OCI-LY1 (cell line): ENCODE results near the gene SYNGR2.

Experiments used
- H2AFZ ChIP-seq: fragments of 200-600 bp; sonication (generic), shearing (Covaris generic); 2 replicates; pipeline ENCODE4 v1.6.0; 2014; ENCODE audit warnings: antibody characterized with exemption, mild to moderate bottlenecking, low read length
- H3F3A ChIP-seq: fragments of 200-600 bp; sonication (generic), shearing (Covaris generic); 2 replicates; pipeline ENCODE4 v1.6.0; 2014; ENCODE audit warnings: mild to moderate bottlenecking, antibody characterized with exemption, low read length, moderate library complexity; ENCODE audit not compliant: insufficient read depth
- H3K27ac ChIP-seq: fragments of 200-600 bp; sonication (generic); 2 replicates; pipeline ENCODE4 v1.5.1; 2014; ENCODE audit warnings: low read length, mixed run types, mild to moderate bottlenecking, low read depth; ENCODE audit not compliant: poor library complexity, severe bottlenecking
- H3K27me3 ChIP-seq: fragments of 200-600 bp; sonication (generic); 2 replicates; pipeline ENCODE4 v1.6.0; 2014; ENCODE audit warnings: antibody characterized with exemption, mild to moderate bottlenecking, low read length, moderate library complexity; ENCODE audit not compliant: insufficient read depth
- H3K36me3 ChIP-seq: fragments of 200-600 bp; sonication (generic); 2 replicates; pipeline ENCODE4 v1.6.1; 2014; ENCODE audit warnings: mild to moderate bottlenecking, antibody characterized with exemption, low read length, moderate library complexity, mixed read lengths; ENCODE audit not compliant: insufficient read depth
- H3K4me1 ChIP-seq: fragments of 200-600 bp; sonication (generic); 2 replicates; pipeline ENCODE4 v1.5.1; 2014; ENCODE audit warnings: mild to moderate bottlenecking, low read length, moderate library complexity; ENCODE audit not compliant: insufficient read depth, severe bottlenecking
- H3K4me2 ChIP-seq: fragments of 200-600 bp; sonication (generic), shearing (Covaris generic); 2 replicates; pipeline ENCODE4 v1.6.1; 2014; ENCODE audit warnings: low read length
- H3K4me3 ChIP-seq: fragments of 200-600 bp; sonication (generic); 2 replicates; pipeline ENCODE4 v1.5.1; 2014; ENCODE audit warnings: low read length, low read depth, mild to moderate bottlenecking, mixed read lengths; ENCODE audit not compliant: poor library complexity, severe bottlenecking
- H3K79me2 ChIP-seq: fragments of 200-600 bp; shearing (Covaris generic); 2 replicates; pipeline ENCODE4 v1.6.1; 2016; ENCODE audit warnings: mixed run types, low read length, mixed read lengths; ENCODE audit not compliant: insufficient read depth
- H3K9ac ChIP-seq: fragments of 200-600 bp; sonication (generic), shearing (Covaris generic); 2 replicates; pipeline ENCODE4 v1.6.1; 2014; ENCODE audit warnings: mild to moderate bottlenecking, low read length, mixed read lengths
- H3K9me2 ChIP-seq: fragments of 200-600 bp; sonication (generic), shearing (Covaris generic); 2 replicates; pipeline ENCODE4 v1.6.1; 2014; ENCODE audit warnings: low read depth, mild to moderate bottlenecking, low read length, mixed read lengths
- H3K9me3 ChIP-seq: fragments of 200-600 bp; shearing (Covaris generic); 2 replicates; pipeline ENCODE4 v1.6.1; 2014; ENCODE audit warnings: low read length, mixed read lengths
- H4K20me1 ChIP-seq: fragments of 200-600 bp; sonication (generic), shearing (Covaris generic); 2 replicates; pipeline ENCODE4 v1.6.0; 2016; ENCODE audit warnings: mild to moderate bottlenecking, low read length; ENCODE audit not compliant: insufficient read depth
- EZH2 ChIP-seq: fragments of 200-600 bp; sonication (generic), shearing (Covaris generic); IDR thresholded peaks from 2 replicates; pipeline ENCODE4 v1.8.0; 2017; ENCODE audit warnings: borderline replicate concordance, mixed run types, mild to moderate bottlenecking, antibody characterized with exemption, low read length, moderate library complexity, mixed read lengths
- TF ChIP-seq, protein P1 (sequence below): fragments of 200-600 bp; sonication (generic), shearing (Covaris generic); IDR thresholded peaks from 2 replicates; pipeline ENCODE4 v1.5.1; 2017; ENCODE audit warnings: mild to moderate bottlenecking, antibody characterized with exemption, low read length, moderate library complexity, mixed read lengths

Gene SYNGR2

DNA sequence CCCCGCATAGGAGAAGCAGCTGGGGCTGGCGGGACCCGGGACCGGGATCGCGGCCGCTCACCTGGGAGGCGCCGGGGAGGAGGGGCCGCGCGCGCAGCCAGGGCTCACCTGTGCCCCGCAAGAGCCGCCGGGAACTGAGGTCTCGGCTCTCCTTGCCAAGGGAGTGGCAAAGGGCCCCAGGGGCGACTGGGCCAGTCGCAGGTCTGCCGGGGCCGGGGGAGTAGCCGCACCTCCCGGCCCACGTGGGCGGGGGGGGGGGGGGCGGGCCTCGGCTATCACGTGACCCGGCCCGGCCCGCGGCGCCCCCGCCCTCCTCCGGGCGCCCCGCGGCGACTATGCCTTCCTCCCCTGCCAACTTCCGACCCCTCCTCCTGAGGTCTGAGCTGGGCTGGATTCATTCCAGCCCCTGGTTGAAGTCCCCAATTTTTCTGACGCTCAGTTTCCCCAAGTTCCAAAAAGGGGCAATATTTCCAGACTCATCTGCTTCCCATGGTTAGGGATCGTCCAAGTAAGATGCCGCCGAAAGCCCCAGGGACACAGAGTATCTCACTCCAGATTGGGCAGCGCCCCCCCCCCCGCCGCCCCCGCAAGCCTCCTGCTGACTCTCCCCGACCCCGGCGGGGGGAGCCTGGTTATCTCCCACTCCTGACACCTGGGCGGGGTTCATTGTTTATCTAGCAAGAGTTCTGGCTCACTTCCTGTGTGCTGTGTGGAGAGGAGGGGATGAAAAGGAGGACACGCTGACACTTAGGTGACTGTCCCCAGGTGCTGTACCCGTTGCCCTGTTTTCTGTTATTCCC is 39.6 kb upstream of the SYNGR2 start, which contains the start of gene TMC6:
Gene TMC6 (minus strand): TSS at position 205 of the 800 bp plus-strand sequence. CDS start 1,923 bp downstream, outside the sequence.
- no peak within 1 kb of the TSS for H2AFZ ChIP-seq
- TF ChIP-seq EZH2: no peak
- TF ChIP-seq, protein P1, sequence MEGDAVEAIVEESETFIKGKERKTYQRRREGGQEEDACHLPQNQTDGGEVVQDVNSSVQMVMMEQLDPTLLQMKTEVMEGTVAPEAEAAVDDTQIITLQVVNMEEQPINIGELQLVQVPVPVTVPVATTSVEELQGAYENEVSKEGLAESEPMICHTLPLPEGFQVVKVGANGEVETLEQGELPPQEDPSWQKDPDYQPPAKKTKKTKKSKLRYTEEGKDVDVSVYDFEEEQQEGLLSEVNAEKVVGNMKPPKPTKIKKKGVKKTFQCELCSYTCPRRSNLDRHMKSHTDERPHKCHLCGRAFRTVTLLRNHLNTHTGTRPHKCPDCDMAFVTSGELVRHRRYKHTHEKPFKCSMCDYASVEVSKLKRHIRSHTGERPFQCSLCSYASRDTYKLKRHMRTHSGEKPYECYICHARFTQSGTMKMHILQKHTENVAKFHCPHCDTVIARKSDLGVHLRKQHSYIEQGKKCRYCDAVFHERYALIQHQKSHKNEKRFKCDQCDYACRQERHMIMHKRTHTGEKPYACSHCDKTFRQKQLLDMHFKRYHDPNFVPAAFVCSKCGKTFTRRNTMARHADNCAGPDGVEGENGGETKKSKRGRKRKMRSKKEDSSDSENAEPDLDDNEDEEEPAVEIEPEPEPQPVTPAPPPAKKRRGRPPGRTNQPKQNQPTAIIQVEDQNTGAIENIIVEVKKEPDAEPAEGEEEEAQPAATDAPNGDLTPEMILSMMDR: no peak
- H3K79me2 ChIP-seq: no peaks in the 10 kb centered on the region

DNA sequence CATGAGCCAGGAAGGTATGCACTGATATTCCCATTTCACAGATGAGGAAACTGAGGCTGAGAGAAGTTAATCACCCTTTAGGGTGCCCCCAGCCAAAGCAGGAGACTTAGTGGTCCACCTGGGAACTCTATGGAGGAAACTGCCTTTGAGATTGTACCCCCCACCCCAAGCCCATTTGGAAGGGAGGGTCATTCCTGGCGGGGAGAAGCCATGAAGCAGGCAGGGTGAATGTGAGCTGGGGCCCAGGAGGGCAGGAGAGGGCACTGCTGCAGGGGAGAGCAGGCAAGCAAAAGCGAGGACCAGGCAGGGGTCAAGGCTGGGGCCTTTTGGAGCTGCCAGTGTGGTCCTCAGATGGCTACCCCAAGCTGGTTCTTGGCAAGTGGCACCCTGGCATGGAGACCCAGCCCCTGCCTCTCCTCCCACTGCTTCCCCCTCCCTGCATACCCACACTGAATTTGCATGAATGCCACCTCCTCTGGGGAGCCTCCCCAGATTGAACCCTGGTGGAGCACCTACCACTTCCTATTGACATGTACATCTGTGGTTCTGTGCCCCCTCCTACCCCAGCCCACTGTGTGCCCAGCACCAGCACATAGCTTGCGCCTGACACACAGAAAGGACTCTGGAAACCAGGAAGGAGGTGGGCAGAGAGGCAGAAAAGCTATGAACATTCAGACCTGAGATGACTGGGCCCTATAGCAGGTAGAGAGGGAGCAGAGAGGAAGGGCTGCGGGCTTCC is 38.9 kb upstream of the SYNGR2 start:
- peak overlapping the region; percentile 92 for H3K9ac ChIP-seq
- no peaks in the 10 kb centered on the region for H3K27me3 ChIP-seq
- H3K27ac ChIP-seq: peak overlapping the region; percentile 92
- peaks cover 87% of the 10 kb centered on the region for H3K4me1 ChIP-seq
- H3K4me3 ChIP-seq: peak overlapping the region; percentile 74
- TF ChIP-seq, protein P1: no peak
- TF ChIP-seq EZH2: no peak
- no peaks in the 10 kb centered on the region for H3K9me3 ChIP-seq
- no peaks in the 10 kb centered on the region for H3F3A ChIP-seq
- no peak overlapping the region for H2AFZ ChIP-seq
- peak overlapping the region; percentile 89 for H3K4me2 ChIP-seq
- H3K36me3 ChIP-seq: peaks cover 2% of the 10 kb centered on the region; the same call in 1 of the 2 replicates
- H3K9me2 ChIP-seq: no peaks in the 10 kb centered on the region
- no peaks in the 10 kb centered on the region for H3K79me2 ChIP-seq
- no peaks in the 10 kb centered on the region for H4K20me1 ChIP-seq

More for the DNA sequence above, 39.6 kb upstream of the SYNGR2 start, which contains the start of gene TMC6:
- Histone ChIP-seq H3K9me2 (no peaks in the 10 kb centered on the region), H3K27me3 (no peaks in the 10 kb centered on the region), H3K9ac (peak within 1 kb of the TSS; percentile 80), H3K4me1 (peaks cover 89% of the 10 kb centered on the region), H3K4me3 (peak within 1 kb of the TSS; percentile 74), H3K9me3 (no peaks in the 10 kb centered on the region), H3K36me3 (peaks cover 4% of the 10 kb centered on the region; the same call in 1 of the 2 replicates), H3F3A (no peaks in the 10 kb centered on the region), H3K4me2 (peak within 1 kb of the TSS; percentile 89), H3K27ac (peak within 1 kb of the TSS; percentile 92), H4K20me1 (no peaks in the 10 kb centered on the region)

DNA sequence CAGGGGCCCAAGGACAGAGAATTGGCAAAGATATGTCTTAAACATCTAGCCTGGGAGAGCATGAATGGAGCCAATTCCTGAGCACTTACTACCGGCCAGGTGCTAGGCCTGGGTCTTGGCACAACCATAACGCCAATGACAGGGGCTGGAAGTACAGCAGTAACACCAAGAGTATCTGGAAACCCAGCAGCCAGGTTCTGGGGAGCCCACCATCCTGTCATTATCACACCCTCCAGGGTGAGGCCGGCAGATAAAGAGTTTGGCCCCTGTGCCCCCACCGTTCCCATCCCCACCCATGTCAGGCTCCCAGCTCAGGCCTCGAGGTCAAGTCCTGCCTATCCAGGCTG is 38.3 kb upstream of the SYNGR2 start:
- H3K4me1 ChIP-seq: peaks cover 82% of the 10 kb centered on the region
- no peak overlapping the region for H2AFZ ChIP-seq
- no peaks in the 10 kb centered on the region for H3K9me2 ChIP-seq
- no peaks in the 10 kb centered on the region for H3K79me2 ChIP-seq
- no peaks in the 10 kb centered on the region for H3K9me3 ChIP-seq
- peak overlapping the region; percentile 92; the same call in 1 of the 2 replicates for H3K9ac ChIP-seq
- peaks cover 7% of the 10 kb centered on the region for H3K36me3 ChIP-seq
- no peaks in the 10 kb centered on the region for H4K20me1 ChIP-seq
- peak overlapping the region; percentile 72 for H3K4me3 ChIP-seq
- no peaks in the 10 kb centered on the region for H3F3A ChIP-seq
- H3K27me3 ChIP-seq: no peaks in the 10 kb centered on the region
- TF ChIP-seq EZH2: no peak
- TF ChIP-seq, protein P1: no peak
- H3K27ac ChIP-seq: peak overlapping the region; percentile 92
- H3K4me2 ChIP-seq: peak overlapping the region; percentile 89
